ENCODE results near the gene SLC26A9.
"Not testable (repeated sequence)": the region's sequence is repeated elsewhere in the genome, so short reads cannot be mapped to it uniquely, and the experiment has no call there.

Gene SLC26A9

DNA sequence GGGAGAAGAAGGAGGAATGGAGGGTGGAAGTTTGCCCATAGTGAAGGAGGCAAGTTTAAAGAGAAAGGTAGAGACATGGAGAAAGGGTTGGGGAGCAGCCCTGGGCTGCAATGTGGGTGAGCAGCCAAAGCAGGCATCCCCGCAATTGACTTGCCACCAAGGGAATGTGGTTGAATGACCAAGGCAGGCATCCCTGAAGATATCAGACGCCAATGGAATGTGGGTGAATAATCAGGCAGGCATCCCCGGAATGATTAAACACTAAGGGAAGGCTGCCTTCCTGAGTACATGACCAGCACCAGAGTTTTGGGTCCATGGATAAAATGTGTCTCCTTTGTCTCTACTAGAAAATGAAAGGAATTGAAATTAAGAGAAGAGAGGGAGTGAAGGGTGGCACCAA is 53.5 kb downstream of the SLC26A9 start:
- H3K36me3 Mint-ChIP-seq (ENCODE audit: low read depth); H3K4me1 Mint-ChIP-seq (ENCODE audit: low read depth); H3K4me3 Mint-ChIP-seq; DNase-seq; H3K27ac Mint-ChIP-seq; H3K9me3 Mint-ChIP-seq: not testable (repeated sequence)
- H3K27me3 Mint-ChIP-seq: peaks cover 14% of the 10 kb centered on the region

DNA sequence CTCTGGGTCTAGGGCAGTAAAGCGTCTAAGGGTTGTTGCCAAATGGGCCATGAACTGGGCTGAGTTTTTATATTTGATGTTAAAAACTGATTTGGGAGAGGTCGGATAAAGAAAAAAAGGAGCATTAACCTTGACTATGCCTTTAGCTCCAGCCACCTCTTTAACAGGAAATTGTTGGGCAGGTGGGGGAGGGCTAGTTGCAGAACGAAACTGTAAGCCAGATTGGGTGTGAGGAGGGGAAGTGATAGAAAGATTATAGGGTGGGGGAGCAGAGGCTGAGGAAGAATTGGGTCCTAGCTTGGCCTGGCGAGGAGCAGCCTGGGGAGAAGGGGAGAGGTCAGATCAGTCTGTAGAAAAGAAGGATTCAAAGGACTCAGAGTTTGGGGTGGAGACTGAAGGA is 54.2 kb downstream of the SLC26A9 start:
- not testable (repeated sequence) for H3K27ac Mint-ChIP-seq; DNase-seq; H3K4me3 Mint-ChIP-seq; H3K36me3 Mint-ChIP-seq (ENCODE audit: low read depth); H3K4me1 Mint-ChIP-seq (ENCODE audit: low read depth); H3K9me3 Mint-ChIP-seq
- peaks cover 14% of the 10 kb centered on the region for H3K27me3 Mint-ChIP-seq

DNA sequence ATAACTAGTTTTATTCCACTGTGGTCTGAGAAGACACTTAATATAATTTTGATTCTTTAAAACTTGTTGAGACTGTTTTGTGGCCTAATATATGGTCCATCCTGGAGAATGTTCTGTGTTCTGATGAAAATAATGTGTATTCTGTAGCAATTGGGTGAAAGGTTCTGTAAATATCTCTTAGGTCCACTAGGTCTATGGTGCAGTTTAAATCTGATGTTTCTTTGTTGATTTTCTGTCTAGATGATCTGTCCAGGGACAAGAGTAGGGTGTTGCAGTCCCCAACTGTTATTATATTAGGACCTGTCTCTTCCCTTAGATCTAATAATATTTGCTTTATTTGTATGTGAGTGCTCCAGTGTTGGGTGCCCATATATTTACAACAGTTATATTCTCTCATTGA is 59.5 kb downstream of the SLC26A9 start:
- Mint-ChIP-seq H3K27me3 (peaks cover 23% of the 10 kb centered on the region), H3K27ac (no peak overlapping the region), H3K36me3 (ENCODE audit: low read depth) (no peaks in the 10 kb centered on the region), H3K9me3 (peaks cover 22% of the 10 kb centered on the region), H3K4me3 (no peak overlapping the region), H3K4me1 (ENCODE audit: low read depth) (peaks cover 2% of the 10 kb centered on the region)
- DNase-seq: no peak

DNA sequence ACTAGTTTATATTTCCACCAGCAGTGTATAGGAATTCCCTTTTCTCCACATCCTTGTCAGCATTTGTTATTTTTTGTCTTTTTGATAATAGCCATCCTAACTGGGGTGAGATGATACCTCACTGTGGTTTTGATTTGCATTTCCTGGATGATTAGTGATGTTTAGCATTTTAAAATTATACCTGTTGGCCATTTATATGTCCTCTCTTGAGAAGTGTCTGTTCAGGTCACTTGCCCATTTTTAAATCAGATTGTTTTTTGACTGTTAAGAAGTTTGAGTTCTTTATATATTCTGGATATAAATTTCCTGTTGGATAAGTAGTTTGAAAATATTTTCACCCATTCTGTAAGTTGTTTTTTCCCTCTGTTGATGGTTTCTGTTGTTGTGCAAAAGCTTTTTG is 62.3 kb downstream of the SLC26A9 start:
- no peaks in the 10 kb centered on the region for H3K4me1 Mint-ChIP-seq (ENCODE audit: low read depth)
- peaks cover 29% of the 10 kb centered on the region for H3K27me3 Mint-ChIP-seq
- H3K9me3 Mint-ChIP-seq: peaks cover 28% of the 10 kb centered on the region
- no peak overlapping the region for H3K4me3 Mint-ChIP-seq
- no peak for DNase-seq
- no peaks in the 10 kb centered on the region for H3K36me3 Mint-ChIP-seq (ENCODE audit: low read depth)
- H3K27ac Mint-ChIP-seq: no peak overlapping the region

DNA sequence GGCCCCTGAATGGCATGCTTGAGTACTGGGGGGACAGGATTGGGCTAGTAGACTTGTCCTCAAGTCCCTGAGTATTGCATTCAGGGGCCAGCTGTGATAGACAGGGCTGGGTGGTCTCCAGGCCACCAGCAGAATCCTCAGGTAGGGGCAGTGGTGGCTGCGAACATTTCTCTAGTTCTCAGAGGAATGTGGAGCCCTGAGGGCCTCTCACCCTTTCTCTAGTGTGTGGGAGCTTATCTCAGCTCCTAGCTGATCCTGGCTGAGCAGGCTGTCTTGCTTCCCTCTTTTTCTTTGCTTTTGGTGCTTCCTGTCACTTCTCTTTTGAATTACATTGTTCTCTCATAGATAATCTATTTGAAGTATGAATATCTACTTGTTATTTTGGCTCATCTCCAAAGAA is 63.3 kb downstream of the SLC26A9 start:
- Mint-ChIP-seq H3K9me3 (peaks cover 28% of the 10 kb centered on the region), H3K4me1 (ENCODE audit: low read depth) (no peaks in the 10 kb centered on the region), H3K4me3 (no peak overlapping the region), H3K27ac (no peak overlapping the region), H3K27me3 (peaks cover 29% of the 10 kb centered on the region), H3K36me3 (ENCODE audit: low read depth) (no peaks in the 10 kb centered on the region)
- DNase-seq: no peak

DNA sequence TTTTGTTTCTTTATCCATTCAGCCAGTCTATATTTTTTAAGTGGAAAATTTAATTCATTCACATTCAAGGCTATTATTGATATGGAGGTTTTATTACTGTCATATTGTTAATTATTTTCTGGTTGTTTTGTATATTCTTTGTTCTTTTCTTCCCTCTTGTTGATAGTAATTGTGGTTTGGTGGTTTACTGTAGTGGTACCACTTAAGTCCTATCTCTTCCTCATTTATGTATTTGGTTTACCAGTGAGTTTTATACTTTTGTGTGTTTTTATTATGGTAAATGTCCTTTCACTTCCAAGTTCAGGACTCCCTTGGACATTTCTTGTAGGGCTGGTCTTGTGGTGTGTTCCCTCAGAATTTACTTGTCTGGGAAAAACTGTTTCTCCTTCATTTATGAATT is 65.2 kb downstream of the SLC26A9 start:
- Mint-ChIP-seq H3K4me3 (no peak overlapping the region), H3K27ac (no peak overlapping the region), H3K27me3 (peaks cover 28% of the 10 kb centered on the region), H3K4me1 (ENCODE audit: low read depth) (no peaks in the 10 kb centered on the region), H3K36me3 (ENCODE audit: low read depth) (no peaks in the 10 kb centered on the region), H3K9me3 (peaks cover 28% of the 10 kb centered on the region)
- DNase-seq: no peak

DNA sequence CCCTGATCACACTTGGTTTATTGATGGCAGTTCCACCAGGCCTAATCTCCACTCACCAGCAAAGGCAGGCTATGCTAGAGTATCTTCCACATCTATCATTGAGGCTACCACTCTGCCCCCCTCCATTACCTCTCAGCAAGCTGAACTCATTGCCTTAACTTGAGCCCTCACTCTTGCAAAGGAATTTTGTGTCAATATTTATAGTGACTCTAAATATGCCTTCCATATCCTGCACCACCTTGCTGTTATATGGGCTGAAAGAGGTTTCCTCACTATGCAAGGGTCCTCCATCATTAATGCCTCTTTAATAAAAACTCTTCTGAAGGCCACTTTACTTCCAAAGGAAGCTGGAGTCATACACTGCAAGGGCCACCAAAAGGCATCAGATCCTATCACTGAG is 70.1 kb downstream of the SLC26A9 start:
- H3K27ac Mint-ChIP-seq; H3K36me3 Mint-ChIP-seq (ENCODE audit: low read depth); H3K9me3 Mint-ChIP-seq; DNase-seq; H3K4me1 Mint-ChIP-seq (ENCODE audit: low read depth); H3K27me3 Mint-ChIP-seq; H3K4me3 Mint-ChIP-seq: not testable (repeated sequence)

DNA sequence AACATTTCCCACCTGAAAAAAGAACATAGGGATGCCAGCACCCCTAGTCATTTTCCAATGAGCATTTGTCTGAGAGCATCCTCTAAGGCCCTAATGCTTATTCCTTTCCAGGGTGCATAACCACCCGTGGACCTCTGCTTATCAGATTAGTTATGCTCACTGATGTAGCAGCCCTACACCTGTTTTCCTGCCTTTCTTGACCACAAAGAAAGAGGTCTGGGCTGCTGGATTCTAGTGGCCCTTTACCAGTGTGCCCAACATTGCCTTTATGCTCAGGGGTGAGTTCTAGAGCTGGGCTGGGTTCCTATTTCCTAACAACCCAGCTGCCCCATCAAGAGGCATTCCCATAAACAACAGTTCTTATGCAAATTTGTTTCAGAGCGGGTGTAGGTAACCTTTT is 73.0 kb downstream of the SLC26A9 start:
- DNase-seq: no peak
- H3K4me1 Mint-ChIP-seq (ENCODE audit: low read depth): no peaks in the 10 kb centered on the region
- H3K9me3 Mint-ChIP-seq: no peaks in the 10 kb centered on the region
- H3K36me3 Mint-ChIP-seq (ENCODE audit: low read depth): no peaks in the 10 kb centered on the region
- H3K27me3 Mint-ChIP-seq: no peaks in the 10 kb centered on the region
- no peak overlapping the region for H3K27ac Mint-ChIP-seq
- no peak overlapping the region for H3K4me3 Mint-ChIP-seq

Data from activated T-cell treated with anti-CD3 and anti-CD28 coated beads, Interleukin-2, amount 50 U/mL, for 24 hours (primary cell).